Mucosa of descending colon (tissue), 3 donors: ENCODE results near the gene ATP6V1D. TPM values are rescaled to one million over a fixed set of nuclear protein-coding genes. Genes with fewer than 3 reads are reported as not detected.
"Not testable (repeated sequence)": the region's sequence is repeated elsewhere in the genome, so short reads cannot be mapped to it uniquely, and the experiment has no call there.

ENCODE experiments used
- ATAC-seq: fragments of 200-7000 bp; cut with Tn5 transposase; one replicate; pipeline ENCODE4 v1.9.1; 2020; ENCODE audit warnings: mild to moderate bottlenecking, moderate library complexity
- DNase-seq, 3 donors: peaks; one replicate each; pipeline ENCODE4 v3.0.0-alpha.2; 2020
- H3K36me3 ChIP-seq: fragments of 200-600 bp; one replicate; pipeline ENCODE4 v1.8.0; 2021; ENCODE audit warnings: low read depth, mild to moderate bottlenecking
- H3K4me1 ChIP-seq: fragments of 200-600 bp; one replicate; pipeline ENCODE4 v1.8.0; 2021; ENCODE audit warnings: low read depth, mild to moderate bottlenecking
- H3K4me3 ChIP-seq: fragments of 200-600 bp; one replicate; pipeline ENCODE4 v1.8.0; 2021; ENCODE audit warnings: mild to moderate bottlenecking
- H3K9me3 ChIP-seq: fragments of 200-600 bp; one replicate; pipeline ENCODE4 v1.8.0; 2021; ENCODE audit warnings: mild to moderate bottlenecking
- CTCF ChIP-seq: fragments of 200-600 bp; IDR thresholded peaks from one replicate; pipeline ENCODE4 v1.8.0; 2022; ENCODE audit warnings: antibody characterized with exemption, mild to moderate bottlenecking
- intact Hi-C, 2 donors: fragments of 100-400 bp; cut with DNase I in 1 of 2; cut with micrococcal nuclease in 1 of 2; formaldehyde crosslinking; loops; one replicate each; pipeline versions ENCODE4 v1.11.0 to v1.11.1; 2022; cut with DNase I, micrococcal nuclease
- long read RNA-seq, 2 donors: library from polyadenylated mRNA; unstranded; transcript quantifications; one replicate each; pipeline ENCODE4 v2.0.0, GENCODE V29; 2019 to 2021
- total RNA-seq, 3 donors: library from RNA; stranded (reverse); fragmentation: NEBNext Ultra II Directional in 2 of 3; extraction: Animal tissue kit (Norgen Biotek cat#: 25700) in 2 of 3; gene quantifications; one replicate each; pipeline versions ENCODE4 v1.2.1 to v1.2.4, GENCODE V29; 2021 to 2023
- donor health status: DM: no; HTN: no; CAD: no; lungs with moderate emphysema.
- donor health status: DM: no; HTN: no; CAD: no.
- donor health status: DM: no; HTN: yes; CAD: no.

ATP6V1D gene
- total RNA-seq, result 10 to 100 TPM; 74.1 to 83.7 (median 81.6) TPM
- long read RNA-seq, donor 1, transcript ATP6V1D-201 (9 exons, 1,845 nt), result major isoform, 51 of 54 reads
- long read RNA-seq, donor 1, partial matches to known transcripts, result 0 of 54 reads
- long read RNA-seq, donor 1, other reads (novel, unspliced or antisense), result 2 of 54 reads
- long read RNA-seq, donor 2, transcript ATP6V1D-201 (9 exons, 1,845 nt), result major isoform, 46 of 66 reads
- long read RNA-seq, donor 2, partial matches to known transcripts, result 16 of 66 reads
- long read RNA-seq, donor 2, other reads (novel, unspliced or antisense), result 4 of 66 reads

DNA sequence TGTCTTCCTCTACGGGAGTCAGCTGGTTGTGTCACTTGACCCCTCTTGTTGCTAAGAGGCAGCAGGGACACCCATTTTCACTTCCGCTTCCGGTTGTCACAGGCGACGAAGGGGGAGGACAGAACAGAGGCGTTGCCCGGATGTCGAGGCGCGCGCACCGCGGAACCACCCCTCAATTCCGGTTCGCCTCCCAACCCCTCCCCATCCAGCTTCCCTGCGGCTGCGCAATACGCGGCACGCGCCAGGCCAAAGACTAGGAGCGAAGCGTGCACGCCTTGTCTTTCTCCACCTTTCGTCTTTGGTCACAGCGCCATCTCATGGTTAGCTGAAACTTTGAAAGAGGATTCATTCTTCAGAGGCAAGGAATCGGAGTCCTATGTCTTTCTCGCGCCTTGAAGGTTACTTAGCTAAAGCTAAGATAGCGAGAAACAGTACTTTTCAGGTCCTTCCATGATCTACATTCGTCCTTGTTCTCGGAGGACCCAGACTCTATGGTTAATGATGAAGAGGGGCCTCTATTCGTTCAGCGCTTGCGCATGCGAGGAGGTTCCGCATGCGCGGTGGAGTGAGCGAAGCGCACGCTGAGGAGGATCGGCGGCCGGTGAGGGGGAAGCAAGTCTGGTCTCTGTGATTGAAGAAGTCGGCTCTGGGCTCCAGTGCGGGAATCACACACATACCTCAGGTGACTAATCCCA lies at the start of gene ATP6V1D, which contains the start of gene EIF2S1:
ATP6V1D (minus strand) TSS at position 30 of the 695 bp plus-strand sequence. CDS start 106 bp downstream, outside the sequence.
EIF2S1 (plus strand) TSS at position 554 of the 695 bp plus-strand sequence. CDS start 4,440 bp downstream, outside the sequence.
- peaks cover 39% of the 10 kb centered on the region for H3K4me1 ChIP-seq
- peak within 1 kb of the TSS; percentile 49 for H3K4me3 ChIP-seq
- no peaks in the 10 kb centered on the region for H3K36me3 ChIP-seq
- intact Hi-C loops, result no loop called here
- peak; percentile 97 for ATAC-seq
- peak; percentile 99 to 100 (median 100) for DNase-seq
- peak; percentile 56 for TF ChIP-seq CTCF
- H3K9me3 ChIP-seq, result no peaks in the 10 kb centered on the region

GRCh38 chr14:67408122-67408801 lies 48.7 kb upstream of the ATP6V1D start:
- intact Hi-C loops, H3K9me3 ChIP-seq, DNase-seq, H3K4me3 ChIP-seq, ATAC-seq, H3K36me3 ChIP-seq: not testable (repeated sequence)
- peaks cover 13% of the 10 kb centered on the region for H3K4me1 ChIP-seq

DNA sequence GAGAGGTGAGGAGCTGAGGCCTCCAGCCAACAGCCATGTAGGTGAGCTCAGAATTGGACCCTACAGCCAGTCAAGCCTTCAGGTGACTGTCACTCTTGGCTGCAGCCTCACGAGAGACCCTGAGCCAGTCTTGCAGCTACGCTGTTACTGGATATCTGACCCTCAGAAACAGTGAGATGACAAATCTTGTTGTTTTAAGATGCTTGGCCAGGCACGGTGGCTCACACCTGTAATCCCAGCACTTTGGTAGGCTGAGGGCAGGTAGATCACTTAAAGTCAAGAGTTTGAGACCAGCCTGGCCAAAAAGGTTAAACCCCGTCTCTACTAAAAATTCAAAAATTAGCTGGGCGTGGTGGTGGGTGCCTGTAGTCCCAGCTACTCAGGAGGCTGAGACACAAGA lies 46.2 kb upstream of the ATP6V1D start:
- TF ChIP-seq CTCF, result no peak

GRCh38 chr14:67400434-67400833 lies 40.8 kb upstream of the ATP6V1D start:
- no peaks in the 10 kb centered on the region for H3K36me3 ChIP-seq
- intact Hi-C loops, result no loop called here
- H3K4me1 ChIP-seq, result no peaks in the 10 kb centered on the region
- no peaks in the 10 kb centered on the region for H3K9me3 ChIP-seq
- TF ChIP-seq CTCF, result no peak
- H3K4me3 ChIP-seq, result no peak overlapping the region
- DNase-seq, result no peak
- ATAC-seq, result peak; percentile 54

More for the DNA sequence above, 46.2 kb upstream of the ATP6V1D start:
- no peak for DNase-seq
- Histone ChIP-seq H3K4me1 (no peaks in the 10 kb centered on the region), H3K9me3 (no peaks in the 10 kb centered on the region), H3K4me3 (no peak overlapping the region), H3K36me3 (no peaks in the 10 kb centered on the region)
- intact Hi-C loops, result no loop called here
- no peak for ATAC-seq

GRCh38 chr14:67397536-67397935 lies 37.9 kb upstream of the ATP6V1D start:
- Histone ChIP-seq H3K36me3 (no peaks in the 10 kb centered on the region), H3K9me3 (no peaks in the 10 kb centered on the region), H3K4me1 (no peaks in the 10 kb centered on the region), H3K4me3 (no peak overlapping the region)
- intact Hi-C loops, result no loop called here
- no peak for DNase-seq
- TF ChIP-seq CTCF, result no peak
- no peak for ATAC-seq
